ENCODE data around the gene STAC2.

GRCh38 chr17:39230361-39230760, 4.6 kb upstream of the STAC2 start:
- TF ChIP-seq CTCF (IDR thresholded peaks at IDR 0.05) = no peak
- TF ChIP-seq POLR2A (IDR thresholded peaks at IDR 0.05) = no peak
- no peak for TF ChIP-seq EP300 (IDR thresholded peaks at IDR 0.05)
